Omental fat pad (tissue), 4 donors: ENCODE data around the gene PHF12. TPM values are rescaled to one million over a fixed set of nuclear protein-coding genes. Genes with fewer than 3 reads are reported as not detected.

ENCODE experiments used
- ATAC-seq: fragments of 150-250 bp; one replicate; pipeline ENCODE4 v1.9.1; 2016; ENCODE audit warnings: mild to moderate bottlenecking, moderate library complexity; ENCODE audit not compliant: low FRiP score
- DNase-seq: peaks from one replicate; pipeline ENCODE4 v3.0.0-alpha.2; 2019; ENCODE audit warnings: low spot score
- CTCF ChIP-seq, 3 donors: fragments of 450-650 bp; IDR thresholded peaks; one replicate each; pipeline ENCODE4 v1.5.1; 2016 to 2017; ENCODE audit warnings: antibody characterized with exemption in 3 of 3, mild to moderate bottlenecking in 3 of 3, moderate library complexity in 2 of 3
- total RNA-seq, 4 donors: library from RNA; depleted of rRNA; stranded (reverse); fragments of >200 nt; gene quantifications; one replicate each; pipeline ENCODE4 v1.1.0, GENCODE V29; 2016

The PHF12 gene
- total RNA-seq, 4 donors from 2014 or later = 15.6 to 47.1 (median 27.6) TPM

DNA sequence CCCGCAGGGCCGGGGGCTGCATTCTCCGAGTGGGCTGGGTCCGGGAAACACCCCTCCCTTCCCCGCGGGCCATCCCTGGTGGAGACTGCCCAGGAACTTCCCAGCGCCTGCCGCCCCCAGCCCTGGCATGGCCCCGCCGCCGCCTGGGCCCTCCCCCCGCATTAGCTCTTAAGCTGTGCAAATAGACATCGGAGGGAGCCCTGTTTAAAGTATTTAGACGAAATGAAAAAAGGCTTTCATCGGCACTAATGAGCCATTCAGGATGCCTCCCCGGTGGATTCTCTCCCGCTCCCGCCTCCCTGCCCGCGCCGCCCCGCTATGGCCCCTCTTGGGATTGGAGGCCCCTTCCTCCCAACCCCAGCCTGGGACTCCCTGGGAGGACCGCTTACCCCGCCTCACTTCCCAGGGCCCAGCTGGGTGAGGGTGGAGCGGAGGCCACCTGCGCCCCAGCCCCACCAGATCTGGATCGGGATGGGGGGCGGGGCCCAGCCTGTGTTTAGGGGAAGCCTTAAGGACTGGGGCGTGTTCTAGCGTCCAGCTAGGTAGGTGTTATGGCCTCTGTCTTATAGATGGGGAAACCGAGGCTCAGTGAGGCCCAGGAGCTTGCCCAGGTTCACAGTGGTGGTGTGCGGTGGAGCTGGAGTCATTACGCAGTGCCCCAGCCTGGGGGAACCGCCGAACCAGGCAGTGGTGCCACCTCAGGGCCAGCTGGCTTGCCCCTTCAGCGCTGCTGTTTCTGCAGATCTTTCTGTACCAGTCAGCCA lies 34.8 kb upstream of the PHF12 start:
- no peak for ATAC-seq
- TF ChIP-seq CTCF (IDR thresholded peaks at IDR 0.05) = no peak
- no peak for DNase-seq

DNA sequence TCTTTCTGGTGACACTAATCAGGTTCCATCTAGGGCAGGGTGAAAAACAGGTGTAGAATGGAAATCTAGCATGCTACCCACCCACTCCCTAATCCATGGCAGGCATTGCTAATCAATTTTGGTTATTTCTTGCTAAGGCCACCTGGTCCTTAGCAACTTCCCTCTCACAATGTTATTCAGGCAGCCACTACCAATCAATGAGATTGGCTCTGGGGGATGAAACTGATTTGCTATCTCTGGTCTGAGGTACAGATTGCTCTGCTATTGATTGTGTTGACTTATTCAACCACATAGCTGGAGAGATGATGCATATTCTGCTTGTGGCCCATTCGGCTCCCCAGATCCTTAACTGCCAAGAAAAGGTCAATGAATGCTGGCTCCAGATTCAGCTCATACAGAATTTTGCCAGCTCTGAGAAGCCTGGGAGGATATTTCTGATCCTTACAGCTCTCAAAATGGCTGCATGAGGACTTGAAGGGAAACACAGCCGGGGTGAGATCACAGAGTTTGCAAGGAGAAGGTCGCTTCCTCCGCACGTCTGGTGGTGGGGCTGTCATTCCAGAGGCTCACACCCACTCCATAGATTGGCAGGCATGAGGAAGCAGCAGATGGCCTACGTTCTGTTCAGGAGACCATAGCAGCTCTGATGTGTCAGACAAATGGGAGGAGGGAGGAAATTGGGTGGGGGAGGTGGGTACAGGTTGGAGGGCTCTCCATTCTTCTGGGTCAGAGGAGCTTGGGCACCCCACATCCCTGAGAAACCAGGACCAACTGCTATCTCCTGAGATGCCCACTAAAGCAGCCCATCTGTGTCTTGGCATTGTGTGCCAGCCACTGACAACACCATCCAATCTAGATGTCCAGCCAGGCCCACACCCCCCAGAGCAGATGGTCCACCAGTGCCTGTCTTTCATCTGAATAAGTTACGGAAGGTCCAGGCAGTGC lies 32.2 kb upstream of the PHF12 start:
- DNase-seq (no peak), ATAC-seq (no peak)
- no peak for TF ChIP-seq CTCF (IDR thresholded peaks at IDR 0.05)

- no peak for DNase-seq
- TF ChIP-seq CTCF (IDR thresholded peaks at IDR 0.05) = no peak
- peak; percentile 18 for ATAC-seq
Observed at GRCh38 chr17:28982131-28982793, 30.9 kb upstream of the PHF12 start.

GRCh38 chr17:28978356-28978964 lies 27.1 kb upstream of the PHF12 start:
- no peak for DNase-seq
- ATAC-seq = no peak
- no peak for TF ChIP-seq CTCF (IDR thresholded peaks at IDR 0.05)

GRCh38 chr17:28977659-28978355 lies 26.5 kb upstream of the PHF12 start:
- DNase-seq = no peak
- ATAC-seq = no peak
- TF ChIP-seq CTCF (IDR thresholded peaks at IDR 0.05) = no peak

DNA sequence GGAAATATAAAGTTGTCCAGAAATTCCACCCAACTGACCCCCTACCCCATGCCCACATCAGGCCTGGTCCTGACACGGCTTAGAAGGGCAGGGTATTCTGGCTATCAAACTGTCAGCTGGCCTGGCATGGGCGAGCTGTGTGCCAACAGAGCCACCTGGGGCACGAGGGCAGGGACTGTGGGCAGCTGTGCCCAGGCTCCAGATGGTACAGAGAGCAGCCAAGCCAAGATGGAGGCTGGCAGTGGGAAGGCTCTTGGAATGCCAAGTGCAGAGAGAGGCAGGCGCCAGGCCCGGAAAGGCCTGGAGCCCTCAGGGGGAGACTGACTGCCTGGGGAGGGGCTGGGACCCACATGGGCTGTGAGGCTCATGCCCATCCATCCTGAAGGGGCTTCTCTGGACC lies 24.3 kb upstream of the PHF12 start:
- ATAC-seq (no peak), DNase-seq (no peak)
- TF ChIP-seq CTCF (IDR thresholded peaks at IDR 0.05) = no peak
